Hematopoietic multipotent progenitor cell treated with erythropoietin and hydrocortisone succinate and interleukin-3 and kit ligand, for 8 days (in vitro differentiated cells): ENCODE data around the gene LAIR2.

ENCODE experiments used
- DNase-seq: peaks from one replicate; pipeline ENCODE4 v3.0.0-alpha.2; 2015

The LAIR2 gene

GRCh38 chr19:54541712-54542111 lies 39.1 kb downstream of the LAIR2 start:
- no peak for DNase-seq

GRCh38 chr19:54548806-54549205 lies 46.2 kb downstream of the LAIR2 start:
- no peak for DNase-seq

- DNase-seq, result no peak
Observed at GRCh38 chr19:54549224-54549623, 46.6 kb downstream of the LAIR2 start.

- DNase-seq, result no peak
Observed at GRCh38 chr19:54551293-54551692, 48.7 kb downstream of the LAIR2 start.

GRCh38 chr19:54551950-54552912 lies 49.6 kb downstream of the LAIR2 start:
- DNase-seq, result no peak

- DNase-seq, result no peak
Observed at GRCh38 chr19:54552913-54553310, 50.3 kb downstream of the LAIR2 start.

GRCh38 chr19:54554006-54554405 lies 51.4 kb downstream of the LAIR2 start:
- DNase-seq, result no peak

- DNase-seq, result no peak
Observed at GRCh38 chr19:54554896-54555295, 52.3 kb downstream of the LAIR2 start.

GRCh38 chr19:54556194-54556593 lies 53.6 kb downstream of the LAIR2 start:
- no peak for DNase-seq

- DNase-seq, result no peak
Observed at GRCh38 chr19:54558339-54558738, 55.7 kb downstream of the LAIR2 start.
